ENCODE data around the gene ABHD3. TPM values are rescaled to one million over a fixed set of nuclear protein-coding genes. Genes with fewer than 3 reads are reported as not detected.

The ABHD3 gene
- 10 to 100 TPM; 17.2 to 35.6 (median 21.7) TPM for total RNA-seq

- Histone ChIP-seq H3K9me3 (no peaks in the 10 kb centered on the region), H3K36me3 (peaks cover 0 to 4% (median 0%) of the 10 kb centered on the region in 4 donors), H3K4me3 (peak within 1 kb of the TSS; percentile 59 to 94 (median 90)), H3K27me3 (no peaks in the 10 kb centered on the region), H3K4me1 (peaks cover 11 to 16% (median 15%) of the 10 kb centered on the region in 4 donors), H3K27ac (peak within 1 kb of the TSS; percentile 94 to 99 (median 94))
- WGBS, 2 donors, result 4 to 8% methylated on average over 12 to 13 of the region's 60 CpGs
- TF ChIP-seq CTCF (IDR thresholded peaks at IDR 0.05), result peak; percentile 58 to 93 (median 86)
- peak in 3 of 4 donors; percentile 90 to 99 (median 99) for TF ChIP-seq POLR2A (IDR thresholded peaks at IDR 0.05)
- peak in 1 of 4 donors; percentile 64 for TF ChIP-seq EP300 (IDR thresholded peaks at IDR 0.05)
- peak; percentile 66 to 94 for TF ChIP-seq POLR2AphosphoS5 (IDR thresholded peaks at IDR 0.05)
- DNase-seq, result peak; percentile 98 to 99
- peak; percentile 99 for ATAC-seq (ENCODE audit: low FRiP score in 2 of 2)
These were observed at the start of gene ABHD3 for GRCh38 chr18:21704603-21705364. Gene ABHD3 (minus strand): TSS chr18:21704774. CDS start chr18:21704665, 109 bp downstream.

- no peak for DNase-seq
- Histone ChIP-seq H3K36me3 (no peaks in the 10 kb centered on the region), H3K27ac (peak overlapping the region in 1 of 4 donors; percentile 43), H3K27me3 (no peaks in the 10 kb centered on the region), H3K9me3 (no peaks in the 10 kb centered on the region), H3K4me1 (peaks cover 7 to 23% (median 12%) of the 10 kb centered on the region in 4 donors), H3K4me3 (no peak overlapping the region)
- 79 to 85% methylated on average over 2 of the region's 2 CpGs for WGBS, 2 donors
- TF ChIP-seq POLR2AphosphoS5 (IDR thresholded peaks at IDR 0.05), result no peak
- TF ChIP-seq CTCF (IDR thresholded peaks at IDR 0.05), result no peak
- TF ChIP-seq POLR2A (IDR thresholded peaks at IDR 0.05), result no peak
- no peak for TF ChIP-seq EP300 (IDR thresholded peaks at IDR 0.05)
- no peak for ATAC-seq (ENCODE audit: low FRiP score in 2 of 2)
These were observed 43.5 kb upstream of the ABHD3 start for GRCh38 chr18:21747764-21748693.

GRCh38 chr18:21747268-21747667 is 42.7 kb upstream of the ABHD3 start:
- H3K27ac ChIP-seq, result peak overlapping the region in 1 of 4 donors; percentile 43
- H3K27me3 ChIP-seq, result no peaks in the 10 kb centered on the region
- 48 to 52% methylated on average over 2 of the region's 2 CpGs for WGBS, 2 donors
- H3K4me1 ChIP-seq, result peaks cover 5 to 30% (median 17%) of the 10 kb centered on the region in 4 donors
- no peaks in the 10 kb centered on the region for H3K9me3 ChIP-seq
- DNase-seq, result no peak
- ATAC-seq (ENCODE audit: low FRiP score in 2 of 2), result no peak
- TF ChIP-seq POLR2AphosphoS5 (IDR thresholded peaks at IDR 0.05), result no peak
- TF ChIP-seq EP300 (IDR thresholded peaks at IDR 0.05), result no peak
- no peak for TF ChIP-seq CTCF (IDR thresholded peaks at IDR 0.05)
- no peak for TF ChIP-seq POLR2A (IDR thresholded peaks at IDR 0.05)
- no peak overlapping the region for H3K4me3 ChIP-seq
- H3K36me3 ChIP-seq, result no peaks in the 10 kb centered on the region

- WGBS, 2 donors, result 89 to 92% methylated on average over 5 of the region's 5 CpGs
- DNase-seq (no peak), ATAC-seq (ENCODE audit: low FRiP score in 2 of 2) (no peak)
- TF ChIP-seq POLR2AphosphoS5 (IDR thresholded peaks at IDR 0.05), result no peak
- TF ChIP-seq POLR2A (IDR thresholded peaks at IDR 0.05), result no peak
- TF ChIP-seq CTCF (IDR thresholded peaks at IDR 0.05), result no peak
- no peak for TF ChIP-seq EP300 (IDR thresholded peaks at IDR 0.05)
- H3K4me1 ChIP-seq, result peaks cover 5 to 32% (median 23%) of the 10 kb centered on the region in 4 donors
- H3K36me3 ChIP-seq, result no peaks in the 10 kb centered on the region
- H3K4me3 ChIP-seq, result no peak overlapping the region
- H3K27me3 ChIP-seq, result no peaks in the 10 kb centered on the region
- H3K27ac ChIP-seq, result no peak overlapping the region
- H3K9me3 ChIP-seq, result no peaks in the 10 kb centered on the region
These were observed 40.7 kb upstream of the ABHD3 start for GRCh38 chr18:21745231-21745630.
